CD4-positive, alpha-beta T cell treated with Interleukin-17A for 4 hours (primary cell): ENCODE results near the gene VSIR.

Experiments
- DNase-seq: peaks from one replicate; pipeline ENCODE4 v3.0.0-alpha.2; 2020; ENCODE audit warnings: mixed read lengths

The VSIR gene

GRCh38 chr10:71746344-71747037 lies 26.8 kb downstream of the VSIR start:
- DNase-seq = peak; percentile 62

- no peak for DNase-seq
Measured at GRCh38 chr10:71745664-71746250, 27.6 kb downstream of the VSIR start.

GRCh38 chr10:71744897-71745663 lies 28.2 kb downstream of the VSIR start:
- DNase-seq = no peak

GRCh38 chr10:71743866-71744265 lies 29.5 kb downstream of the VSIR start:
- DNase-seq = no peak

- DNase-seq = no peak
Measured at GRCh38 chr10:71743089-71743838, 30.1 kb downstream of the VSIR start.

- peak; percentile 53 for DNase-seq
Measured at GRCh38 chr10:71742301-71743088, 30.8 kb downstream of the VSIR start.

GRCh38 chr10:71741671-71742070 lies 31.6 kb downstream of the VSIR start:
- no peak for DNase-seq

- DNase-seq = no peak
Measured at GRCh38 chr10:71741029-71741428, 32.3 kb downstream of the VSIR start.

- peak; percentile 42 for DNase-seq
Measured at GRCh38 chr10:71740069-71740653, 33.2 kb downstream of the VSIR start.

GRCh38 chr10:71739358-71739900 lies 33.9 kb downstream of the VSIR start:
- no peak for DNase-seq

- no peak for DNase-seq
Measured at GRCh38 chr10:71737834-71738197, 35.5 kb downstream of the VSIR start.

GRCh38 chr10:71737001-71737833 lies 36.1 kb downstream of the VSIR start:
- no peak for DNase-seq

- DNase-seq = no peak
Measured at GRCh38 chr10:71736570-71736952, 36.8 kb downstream of the VSIR start.

- peak; percentile 74 for DNase-seq
Measured at GRCh38 chr10:71735709-71736569, 37.4 kb downstream of the VSIR start.

GRCh38 chr10:71734797-71735196 lies 38.5 kb downstream of the VSIR start:
- no peak for DNase-seq

- DNase-seq = peak; percentile 42
Measured at GRCh38 chr10:71731791-71732190, 41.5 kb downstream of the VSIR start.

GRCh38 chr10:71729161-71729636 lies 44.1 kb downstream of the VSIR start:
- no peak for DNase-seq

- DNase-seq = peak; percentile 79
Measured at GRCh38 chr10:71727738-71728737, 45.3 kb downstream of the VSIR start.
